GM12878 (cell line): ENCODE data around the gene DNAH2. TPM values are rescaled to one million over a fixed set of nuclear protein-coding genes. Genes with fewer than 3 reads are reported as not detected.

Experiments
- ATAC-seq: fragments of 200-7000 bp; cut with Tn5 transposase; 3 replicates; pipeline ENCODE4 v1.9.1; 2020; ENCODE audit warnings: mild to moderate bottlenecking, moderate library complexity
- BruUV-seq: library from RNA; stranded (reverse); fragments of 400-500 nt; replicated peaks from 2 replicates; lab custom pipeline; 2021; lab: Mats Ljungman, UMichigan
- CTCF ChIA-PET: fragments of 300-600 bp; sonication (Branson Sonifier 250); formaldehyde crosslinking; extraction: SDS; loops from one replicate; lab custom pipeline; 2021; ENCODE audit warnings: inconsistent platforms; lab: Yijun Ruan, JAX
- POLR2A ChIA-PET: fragments of 350-600 bp; formaldehyde crosslinking; extraction: SDS; loops from one replicate; lab custom pipeline; 2021; ENCODE audit warnings: inconsistent platforms; lab: Charles Lee
- RAD21 ChIA-PET: fragments of 300-600 bp; sonication (Branson Sonifier 250); formaldehyde crosslinking; loops from one replicate; lab custom pipeline; 2023; ENCODE audit warnings: antibody characterized with exemption; ENCODE audit not compliant: unreplicated experiment; lab: Charles Lee
- SMC1A ChIA-PET: fragments of 300-600 bp; sonication (Branson Sonifier 250); formaldehyde crosslinking; loops from one replicate; lab custom pipeline; 2023; ENCODE audit not compliant: unreplicated experiment, uncharacterized antibody; lab: Charles Lee
- DNase-seq: peaks from one replicate; pipeline ENCODE4 v3.0.0-alpha.2; 2011; ENCODE audit warnings: low read depth, low spot score
- FAIRE-seq: peaks from 3 replicates; lab custom pipeline; 2011; peaks lifted over from hg19 to GRCh38; lab: Jason Lieb, UNC
- H2AFZ ChIP-seq: 2 replicates; pipeline ENCODE4 v1.6.0; 2011; ENCODE audit warnings: low read depth, low read length, control low read depth; ENCODE audit not compliant: control insufficient read depth
- H3K27ac ChIP-seq: 2 replicates; pipeline ENCODE4 v1.5.1; 2011; ENCODE audit warnings: control low read depth; ENCODE audit not compliant: control insufficient read depth, insufficient read depth
- H3K27me3 ChIP-seq, 2 experiments: replicated peaks in 1 of 2; 2 replicates each; pipeline versions ENCODE4 v1.6.0 to v1.6.1; 2011; ENCODE audit warnings: low read length in 1 of 2; ENCODE audit not compliant: control insufficient read depth in 2 of 2, insufficient read depth in 2 of 2
- H3K36me3 ChIP-seq, 2 experiments: 2 replicates each; pipeline ENCODE4 v1.5.1; 2011; ENCODE audit warnings: low read length in 1 of 2; ENCODE audit not compliant: control insufficient read depth in 2 of 2, insufficient read depth in 2 of 2
- H3K4me1 ChIP-seq: 2 replicates; pipeline ENCODE4 v1.6.1; 2011; ENCODE audit warnings: mild to moderate bottlenecking, low read length, moderate library complexity, mixed read lengths; ENCODE audit not compliant: control insufficient read depth, insufficient read depth
- H3K4me2 ChIP-seq: 2 replicates; pipeline ENCODE4 v1.6.0; 2011; ENCODE audit warnings: control low read depth; ENCODE audit not compliant: control insufficient read depth, insufficient read depth
- H3K4me3 ChIP-seq: fragments of 200-600 bp; sonication (generic); 2 replicates; pipeline ENCODE4 v1.5.1; 2016
- H3K79me2 ChIP-seq: 2 replicates; pipeline ENCODE4 v1.6.0; 2011; ENCODE audit warnings: low read length; ENCODE audit not compliant: control insufficient read depth, insufficient read depth
- H3K9ac ChIP-seq: 2 replicates; pipeline ENCODE4 v1.8.0; 2011; ENCODE audit warnings: low read length, control low read depth, mixed read lengths; ENCODE audit not compliant: control insufficient read depth, insufficient read depth
- H3K9me3 ChIP-seq: replicated peaks from 3 replicates; pipeline ENCODE4 v1.5.1; 2011; ENCODE audit warnings: mild to moderate bottlenecking, low read length; ENCODE audit not compliant: control insufficient read depth, insufficient read depth
- H4K20me1 ChIP-seq: 2 replicates; pipeline ENCODE4 v1.6.0; 2011; ENCODE audit not compliant: control insufficient read depth, insufficient read depth
- BCL11A ChIP-seq: IDR thresholded peaks from 2 replicates; pipeline ENCODE4 v1.6.1; 2011; ENCODE audit warnings: low read depth, low read length
- CREM ChIP-seq: IDR thresholded peaks from 2 replicates; pipeline ENCODE4 v1.6.1; 2014; ENCODE audit warnings: antibody characterized with exemption, low read depth
- EED ChIP-seq: sonication (generic); IDR thresholded peaks from 2 replicates; pipeline ENCODE4 v1.6.1; 2016; ENCODE audit warnings: antibody characterized with exemption, low read depth
- JUNB ChIP-seq: IDR thresholded peaks from 2 replicates; pipeline ENCODE4 v1.6.1; 2016; ENCODE audit warnings: antibody characterized with exemption, mild to moderate bottlenecking
- KLF5 ChIP-seq: fragments of 450-650 bp; IDR thresholded peaks from 2 replicates; pipeline ENCODE4 v1.6.1; 2014; ENCODE audit warnings: mild to moderate bottlenecking; ENCODE audit not compliant: partially characterized antibody
- MEF2A ChIP-seq: IDR thresholded peaks from 2 replicates; pipeline ENCODE4 v1.6.1; 2011; ENCODE audit warnings: low read depth, mild to moderate bottlenecking, low read length, moderate library complexity; ENCODE audit not compliant: insufficient read depth
- NFYB ChIP-seq: IDR thresholded peaks from 2 replicates; pipeline ENCODE4 v1.6.1; 2011; ENCODE audit warnings: low read depth, mild to moderate bottlenecking, low read length, improper control_type of control experiment, moderate library complexity; ENCODE audit not compliant: insufficient read depth
- NR2F1 ChIP-seq: fragments of 450-650 bp; conservative IDR thresholded peaks from 2 replicates; pipeline ENCODE4 v1.6.1; 2017; ENCODE audit warnings: mild to moderate bottlenecking
- PAX5 ChIP-seq: IDR thresholded peaks from 2 replicates; pipeline ENCODE4 v1.6.1; 2011; ENCODE audit warnings: low read depth, low read length, borderline replicate concordance
- PAX8 ChIP-seq: fragments of 450-650 bp; IDR thresholded peaks from 2 replicates; pipeline ENCODE4 v1.6.1; 2017; ENCODE audit warnings: mild to moderate bottlenecking, moderate library complexity
- RBBP5 ChIP-seq: fragments of 200-600 bp; sonication (generic); conservative IDR thresholded peaks from 2 replicates; pipeline ENCODE4 v1.6.1; 2016
- SMAD1 ChIP-seq: fragments of 450-650 bp; IDR thresholded peaks from 2 replicates; pipeline ENCODE4 v1.6.1; 2018; ENCODE audit warnings: mild to moderate bottlenecking, low read depth; ENCODE audit not compliant: partially characterized antibody
- TCF7 ChIP-seq: IDR thresholded peaks from 2 replicates; pipeline ENCODE4 v1.6.1; 2014; ENCODE audit warnings: antibody characterized with exemption, borderline replicate concordance
- ZZZ3 ChIP-seq: IDR thresholded peaks from 2 replicates; pipeline ENCODE4 v1.6.1; 2011; ENCODE audit warnings: low read depth; ENCODE audit not compliant: control insufficient read depth, insufficient read length
- WGBS: methylation state at CpG from one replicate; pipeline ENCODE4 v1.1.6; 2016; ENCODE audit warnings: low lambda C conversion rate; ENCODE audit not compliant: insufficient replicate concordance, insufficient coverage; ENCODE audit errors: missing lambda C conversion rate; 5-methylcytosine and 5-hydroxymethylcytosine counted together
- in situ Hi-C: fragments of 300-500 bp; cut with MboI; formaldehyde crosslinking; loops from 9 replicates; pipeline ENCODE4 v1.14.3; 2018; ENCODE audit warnings: mixed read lengths
- intact Hi-C: fragments of 100-400 bp; cut with micrococcal nuclease; formaldehyde crosslinking; loops from one replicate; pipeline ENCODE4 v1.14.2; 2022; ENCODE audit not compliant: unreplicated experiment
- polyA plus RNA-seq, 11 experiments: library from polyadenylated mRNA; depleted of rRNA in 4 of 11; unstranded in 6 of 11; stranded (reverse) in 5 of 11; fragments of >200 nt; fragmentation: Nextera tagmentation in 4 of 11; fragmentation: Illumina TruSeq in 1 of 11; extraction: Ambion mirVana in 4 of 11; extraction: Trizol in 1 of 11; gene quantifications; 1 replicate in 1 of 11; 2 replicates in 10 of 11; pipeline versions ENCODE4 v1.2.1 to v1.2.3, GENCODE V29; 2011 to 2016; ENCODE audit warnings: inconsistent platforms in 2 of 11, missing spikeins in 2 of 11, low read depth in 1 of 11
- total RNA-seq, 4 experiments: library from RNA; depleted of rRNA in 3 of 4; stranded (reverse); fragments of >200 nt in 3 of 4; fragmentation: Illumina TruSeq in 1 of 4; extraction: Trizol in 1 of 4; gene quantifications; 2 replicates each; pipeline versions ENCODE4 v1.2.1 to v1.2.3, GENCODE V29; 2013 to 2021
- TF ChIP-seq, protein P1 (sequence below): IDR thresholded peaks from 2 replicates; pipeline ENCODE4 v1.6.1; 2012; ENCODE audit warnings: low read depth, low read length, improper control_type of control experiment
- TF ChIP-seq, protein P2 (sequence below): fragments of 450-650 bp; IDR thresholded peaks from 2 replicates; pipeline ENCODE4 v1.6.1; 2018; ENCODE audit warnings: borderline replicate concordance, mild to moderate bottlenecking; ENCODE audit not compliant: partially characterized antibody
- TF ChIP-seq, protein P3 (sequence below): IDR thresholded peaks from 2 replicates; pipeline ENCODE4 v1.6.1; 2012; ENCODE audit warnings: low read depth, low read length, improper control_type of control experiment
- TF ChIP-seq, protein P4 (sequence below): fragments of 450-650 bp; formaldehyde crosslinking; IDR thresholded peaks from 2 replicates; pipeline ENCODE4 v1.5.0; 2022; ENCODE audit warnings: mild to moderate bottlenecking, missing genetic modification characterization

DNAH2 gene
- total and polyA plus RNA-seq, 10 of the 15 experiments (the other 5 are each of a cell fraction or from before 2014, with no cell fraction given) = not detected

GRCh38 chr17:7853691-7854038 lies 136.1 kb downstream of the DNAH2 start (continued):
- TF ChIP-seq ZZZ3 (no peak), PAX5 (no peak), TCF7 (no peak)
- TF ChIP-seq, protein P1, sequence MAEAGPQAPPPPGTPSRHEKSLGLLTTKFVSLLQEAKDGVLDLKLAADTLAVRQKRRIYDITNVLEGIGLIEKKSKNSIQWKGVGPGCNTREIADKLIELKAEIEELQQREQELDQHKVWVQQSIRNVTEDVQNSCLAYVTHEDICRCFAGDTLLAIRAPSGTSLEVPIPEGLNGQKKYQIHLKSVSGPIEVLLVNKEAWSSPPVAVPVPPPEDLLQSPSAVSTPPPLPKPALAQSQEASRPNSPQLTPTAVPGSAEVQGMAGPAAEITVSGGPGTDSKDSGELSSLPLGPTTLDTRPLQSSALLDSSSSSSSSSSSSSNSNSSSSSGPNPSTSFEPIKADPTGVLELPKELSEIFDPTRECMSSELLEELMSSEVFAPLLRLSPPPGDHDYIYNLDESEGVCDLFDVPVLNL = no peak

DNA sequence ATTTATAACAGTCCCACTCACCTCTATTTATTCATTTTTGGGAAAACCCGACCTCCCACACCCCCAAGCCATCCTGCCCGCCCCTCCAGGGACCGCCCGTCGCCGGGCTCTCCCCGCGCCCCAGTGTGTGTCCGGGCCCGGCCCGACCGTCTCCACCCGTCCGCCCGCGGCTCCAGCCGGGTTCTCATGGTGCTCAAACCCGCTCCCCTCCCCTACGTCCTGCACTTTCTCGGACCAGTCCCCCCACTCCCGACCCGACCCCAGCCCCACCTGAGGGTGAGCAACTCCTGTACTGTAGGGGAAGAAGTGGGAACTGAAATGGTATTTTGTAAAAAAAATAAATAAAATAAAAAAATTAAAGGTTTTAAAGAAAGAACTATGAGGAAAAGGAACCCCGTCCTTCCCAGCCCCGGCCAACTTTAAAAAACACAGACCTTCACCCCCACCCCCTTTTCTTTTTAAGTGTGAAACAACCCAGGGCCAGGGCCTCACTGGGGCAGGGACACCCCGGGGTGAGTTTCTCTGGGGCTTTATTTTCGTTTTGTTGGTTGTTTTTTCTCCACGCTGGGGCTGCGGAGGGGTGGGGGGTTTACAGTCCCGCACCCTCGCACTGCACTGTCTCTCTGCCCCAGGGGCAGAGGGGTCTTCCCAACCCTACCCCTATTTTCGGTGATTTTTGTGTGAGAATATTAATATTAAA lies 136.7 kb downstream of the DNAH2 start:
- FAIRE-seq = no peak
- H3K4me1 ChIP-seq = peaks cover 30% of the 10 kb centered on the region
- ChIA-PET SMC1A (no interaction called here), RAD21 (no interaction called here), POLR2A (no interaction called here), CTCF (no interaction called here)
- WGBS = 46% methylated on average over 21 of the region's 31 CpGs
- no peak overlapping the region for H3K27ac ChIP-seq
- peaks cover 17% of the 10 kb centered on the region for H3K79me2 ChIP-seq
- H3K27me3 ChIP-seq = no peaks in the 10 kb centered on the region
- peaks cover 12 to 14% of the 10 kb centered on the region in 2 experiments; a peak in 3 of 4 replicates for H3K36me3 ChIP-seq
- no peak for ATAC-seq
- TSS peak; percentile 25 for BruUV-seq
- DNase-seq = no peak
- no peak overlapping the region for H3K9ac ChIP-seq
- no peaks in the 10 kb centered on the region for H3K9me3 ChIP-seq
- in situ Hi-C loops = no loop called here
- H3K4me3 ChIP-seq = no peak overlapping the region
- H3K4me2 ChIP-seq = no peak overlapping the region
- intact Hi-C loops = no loop called here
- no peak overlapping the region for H2AFZ ChIP-seq
- no peaks in the 10 kb centered on the region; the same call in 1 of the 2 replicates for H4K20me1 ChIP-seq
- TF ChIP-seq CREM (no peak), PAX8 (no peak), RBBP5 (no peak), KLF5 (no peak), NR2F1 (no peak), EED (no peak), NFYB (no peak), JUNB (no peak), SMAD1 (no peak), BCL11A (no peak), MEF2A (no peak)
- TF ChIP-seq, protein P2, sequence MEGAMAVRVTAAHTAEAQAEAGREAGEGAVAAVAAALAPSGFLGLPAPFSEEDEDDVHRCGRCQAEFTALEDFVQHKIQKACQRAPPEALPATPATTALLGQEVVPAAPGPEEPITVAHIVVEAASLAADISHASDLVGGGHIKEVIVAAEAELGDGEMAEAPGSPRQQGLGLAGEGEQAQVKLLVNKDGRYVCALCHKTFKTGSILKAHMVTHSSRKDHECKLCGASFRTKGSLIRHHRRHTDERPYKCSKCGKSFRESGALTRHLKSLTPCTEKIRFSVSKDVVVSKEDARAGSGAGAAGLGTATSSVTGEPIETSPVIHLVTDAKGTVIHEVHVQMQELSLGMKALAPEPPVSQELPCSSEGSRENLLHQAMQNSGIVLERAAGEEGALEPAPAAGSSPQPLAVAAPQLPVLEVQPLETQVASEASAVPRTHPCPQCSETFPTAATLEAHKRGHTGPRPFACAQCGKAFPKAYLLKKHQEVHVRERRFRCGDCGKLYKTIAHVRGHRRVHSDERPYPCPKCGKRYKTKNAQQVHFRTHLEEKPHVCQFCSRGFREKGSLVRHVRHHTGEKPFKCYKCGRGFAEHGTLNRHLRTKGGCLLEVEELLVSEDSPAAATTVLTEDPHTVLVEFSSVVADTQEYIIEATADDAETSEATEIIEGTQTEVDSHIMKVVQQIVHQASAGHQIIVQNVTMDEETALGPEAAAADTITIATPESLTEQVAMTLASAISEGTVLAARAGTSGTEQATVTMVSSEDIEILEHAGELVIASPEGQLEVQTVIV = no peak
- TF ChIP-seq, protein P3, sequence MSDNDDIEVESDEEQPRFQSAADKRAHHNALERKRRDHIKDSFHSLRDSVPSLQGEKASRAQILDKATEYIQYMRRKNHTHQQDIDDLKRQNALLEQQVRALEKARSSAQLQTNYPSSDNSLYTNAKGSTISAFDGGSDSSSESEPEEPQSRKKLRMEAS = no peak
- TF ChIP-seq, protein P4, sequence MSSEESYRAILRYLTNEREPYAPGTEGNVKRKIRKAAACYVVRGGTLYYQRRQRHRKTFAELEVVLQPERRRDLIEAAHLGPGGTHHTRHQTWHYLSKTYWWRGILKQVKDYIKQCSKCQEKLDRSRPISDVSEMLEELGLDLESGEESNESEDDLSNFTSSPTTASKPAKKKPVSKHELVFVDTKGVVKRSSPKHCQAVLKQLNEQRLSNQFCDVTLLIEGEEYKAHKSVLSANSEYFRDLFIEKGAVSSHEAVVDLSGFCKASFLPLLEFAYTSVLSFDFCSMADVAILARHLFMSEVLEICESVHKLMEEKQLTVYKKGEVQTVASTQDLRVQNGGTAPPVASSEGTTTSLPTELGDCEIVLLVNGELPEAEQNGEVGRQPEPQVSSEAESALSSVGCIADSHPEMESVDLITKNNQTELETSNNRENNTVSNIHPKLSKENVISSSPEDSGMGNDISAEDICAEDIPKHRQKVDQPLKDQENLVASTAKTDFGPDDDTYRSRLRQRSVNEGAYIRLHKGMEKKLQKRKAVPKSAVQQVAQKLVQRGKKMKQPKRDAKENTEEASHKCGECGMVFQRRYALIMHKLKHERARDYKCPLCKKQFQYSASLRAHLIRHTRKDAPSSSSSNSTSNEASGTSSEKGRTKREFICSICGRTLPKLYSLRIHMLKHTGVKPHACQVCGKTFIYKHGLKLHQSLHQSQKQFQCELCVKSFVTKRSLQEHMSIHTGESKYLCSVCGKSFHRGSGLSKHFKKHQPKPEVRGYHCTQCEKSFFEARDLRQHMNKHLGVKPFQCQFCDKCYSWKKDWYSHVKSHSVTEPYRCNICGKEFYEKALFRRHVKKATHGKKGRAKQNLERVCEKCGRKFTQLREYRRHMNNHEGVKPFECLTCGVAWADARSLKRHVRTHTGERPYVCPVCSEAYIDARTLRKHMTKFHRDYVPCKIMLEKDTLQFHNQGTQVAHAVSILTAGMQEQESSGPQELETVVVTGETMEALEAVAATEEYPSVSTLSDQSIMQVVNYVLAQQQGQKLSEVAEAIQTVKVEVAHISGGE (CRISPR knock-in tag) = no peak
